Subcutaneous adipose tissue (tissue), 4 donors: Measurements from ENCODE around the gene ESCO1. TPM values are rescaled to one million over a fixed set of nuclear protein-coding genes. Genes with fewer than 3 reads are reported as not detected.

Experiments
- total RNA-seq, 4 donors: library from RNA; depleted of rRNA; stranded (reverse); fragments of >200 nt; gene quantifications; one replicate each; pipeline ENCODE4 v1.1.0, GENCODE V29; 2016
- TF ChIP-seq, protein P1 (sequence below): fragments of 450-650 bp; IDR thresholded peaks from one replicate; pipeline ENCODE4 v1.5.1; 2016; ENCODE audit warnings: low read depth, mild to moderate bottlenecking, control low read depth, antibody characterized with exemption, moderate library complexity

The ESCO1 gene
- total RNA-seq, 4 donors from 2014 or later, result 12.3 to 20.3 (median 17.7) TPM

DNA sequence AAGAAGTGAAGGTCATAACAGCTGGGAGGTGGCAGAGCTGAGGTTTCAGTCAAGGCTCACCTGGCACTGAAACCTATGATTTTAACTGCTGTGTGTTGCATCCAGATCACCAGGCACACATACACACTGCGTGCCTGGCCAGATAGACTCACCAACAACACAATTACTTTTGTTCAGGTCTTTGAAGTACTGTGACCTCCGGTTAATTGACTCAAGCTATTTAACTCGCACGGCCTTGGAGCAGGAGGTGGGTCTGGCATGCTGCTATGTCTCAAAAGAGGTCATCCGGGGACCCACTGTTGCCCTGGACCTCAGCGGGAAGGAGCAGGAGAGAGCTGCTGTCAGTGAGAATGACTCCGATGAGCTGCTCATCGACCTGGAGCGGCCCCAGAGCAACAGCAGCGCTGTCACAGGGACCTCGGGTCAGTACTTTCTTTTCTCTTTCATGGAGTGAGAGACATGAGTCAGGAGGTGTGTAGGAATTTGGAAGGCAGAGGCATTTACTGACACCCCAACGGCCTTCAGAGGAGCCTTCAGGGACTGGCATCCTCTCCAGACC is 104.1 kb downstream of the ESCO1 start:
- TF ChIP-seq, protein P1, sequence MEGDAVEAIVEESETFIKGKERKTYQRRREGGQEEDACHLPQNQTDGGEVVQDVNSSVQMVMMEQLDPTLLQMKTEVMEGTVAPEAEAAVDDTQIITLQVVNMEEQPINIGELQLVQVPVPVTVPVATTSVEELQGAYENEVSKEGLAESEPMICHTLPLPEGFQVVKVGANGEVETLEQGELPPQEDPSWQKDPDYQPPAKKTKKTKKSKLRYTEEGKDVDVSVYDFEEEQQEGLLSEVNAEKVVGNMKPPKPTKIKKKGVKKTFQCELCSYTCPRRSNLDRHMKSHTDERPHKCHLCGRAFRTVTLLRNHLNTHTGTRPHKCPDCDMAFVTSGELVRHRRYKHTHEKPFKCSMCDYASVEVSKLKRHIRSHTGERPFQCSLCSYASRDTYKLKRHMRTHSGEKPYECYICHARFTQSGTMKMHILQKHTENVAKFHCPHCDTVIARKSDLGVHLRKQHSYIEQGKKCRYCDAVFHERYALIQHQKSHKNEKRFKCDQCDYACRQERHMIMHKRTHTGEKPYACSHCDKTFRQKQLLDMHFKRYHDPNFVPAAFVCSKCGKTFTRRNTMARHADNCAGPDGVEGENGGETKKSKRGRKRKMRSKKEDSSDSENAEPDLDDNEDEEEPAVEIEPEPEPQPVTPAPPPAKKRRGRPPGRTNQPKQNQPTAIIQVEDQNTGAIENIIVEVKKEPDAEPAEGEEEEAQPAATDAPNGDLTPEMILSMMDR, result no peak

DNA sequence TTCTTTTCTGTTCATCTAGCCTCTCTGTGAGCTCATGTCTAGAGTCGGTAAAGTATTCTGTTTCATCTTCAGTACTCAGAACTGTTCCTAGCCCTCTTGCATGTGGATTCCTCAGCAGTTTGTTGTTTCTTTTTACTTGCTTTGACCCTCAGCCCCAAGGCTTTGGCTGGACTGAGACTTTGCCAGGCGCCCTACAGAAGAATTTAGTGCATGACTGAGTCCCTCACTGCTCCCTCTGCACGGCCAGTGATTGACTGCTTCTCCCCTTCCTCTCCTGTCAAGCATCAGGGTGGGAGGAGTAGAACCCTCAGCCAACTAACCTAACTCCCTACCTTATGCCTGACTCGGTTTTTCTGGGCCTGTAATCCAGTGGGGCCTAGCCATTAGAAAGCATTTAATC is 109.8 kb downstream of the ESCO1 start:
- TF ChIP-seq, protein P1, result no peak

DNA sequence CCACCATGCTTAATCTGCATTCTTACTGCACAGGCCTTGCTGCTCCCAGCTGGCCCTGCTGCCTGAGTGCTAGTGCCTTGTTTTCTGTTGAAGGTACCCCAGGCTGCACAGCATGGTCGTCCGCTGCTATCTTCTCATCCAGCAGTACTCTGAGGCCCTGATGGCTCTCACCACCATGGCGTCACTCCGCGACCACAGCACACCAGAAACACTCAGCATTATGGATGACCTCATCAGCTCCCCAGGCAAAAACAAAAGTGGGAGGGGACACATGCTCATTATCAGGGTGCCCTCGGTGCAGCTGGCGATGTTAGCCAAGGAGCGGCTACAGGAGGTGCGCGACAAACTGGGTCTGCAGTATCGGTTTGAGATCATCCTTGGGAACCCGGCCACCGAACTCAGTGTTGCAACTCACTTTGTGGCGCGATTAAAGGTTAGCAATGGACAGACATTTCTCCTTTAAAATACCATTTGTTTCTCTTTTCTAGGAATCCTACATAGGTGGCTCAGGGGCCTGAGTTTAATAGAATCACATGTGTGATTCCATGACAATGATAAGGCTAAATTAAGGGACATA is 110.5 kb downstream of the ESCO1 start:
- TF ChIP-seq, protein P1, result no peak

DNA sequence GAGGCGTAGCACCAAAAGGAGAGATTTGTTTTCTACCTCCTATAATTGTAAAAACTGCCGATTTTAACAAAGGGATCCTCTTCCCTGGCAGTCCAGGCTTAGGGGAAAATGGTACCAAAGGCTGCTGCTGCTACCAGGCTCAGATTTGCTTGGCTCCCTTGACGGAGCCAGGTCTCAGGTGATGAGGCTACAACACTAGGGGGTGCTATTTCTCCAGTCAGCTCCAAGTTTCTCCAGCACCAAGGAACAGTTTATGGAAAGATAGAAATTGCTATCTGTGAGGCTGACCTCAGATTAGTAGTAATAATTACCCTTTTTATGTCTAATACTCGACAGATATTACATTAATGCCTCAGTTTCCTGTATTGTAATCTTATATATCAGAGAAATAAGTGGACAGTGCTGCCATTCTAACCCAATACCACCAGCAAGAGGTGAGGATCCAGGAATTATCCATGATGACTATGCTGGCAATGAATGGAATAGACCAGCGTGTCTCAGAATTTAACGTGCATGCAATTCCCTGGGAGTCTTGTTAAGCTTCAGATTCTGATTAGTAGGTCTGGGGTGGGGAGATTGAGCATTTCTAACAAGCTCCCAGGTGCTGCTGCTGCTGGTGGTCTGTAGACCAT is 111.3 kb downstream of the ESCO1 start:
- TF ChIP-seq, protein P1, result no peak

DNA sequence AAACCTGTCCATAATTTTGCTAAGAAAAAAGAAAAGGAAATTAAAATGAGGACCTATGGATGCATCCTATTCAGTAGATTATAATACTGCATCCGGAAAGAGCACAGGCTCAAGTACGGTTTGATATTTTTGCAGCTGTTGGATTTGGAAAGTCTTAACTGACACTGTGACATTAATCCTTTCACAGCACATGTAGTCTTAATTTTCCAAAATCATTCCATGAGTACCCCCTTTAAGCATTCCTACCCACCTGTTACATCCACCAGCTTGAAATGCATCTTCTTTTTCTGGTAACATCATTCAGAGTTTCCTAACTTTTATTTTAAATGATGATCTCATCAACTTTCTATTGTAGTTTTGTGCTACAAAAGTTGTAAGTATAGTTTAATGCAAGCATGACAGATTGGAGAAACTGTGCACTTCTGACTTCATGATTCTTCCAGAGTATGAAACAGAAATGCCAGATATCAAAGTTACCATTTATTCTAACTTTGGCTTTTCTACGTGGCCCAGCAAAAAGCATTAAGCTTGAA is 113.5 kb downstream of the ESCO1 start:
- TF ChIP-seq, protein P1, result no peak

DNA sequence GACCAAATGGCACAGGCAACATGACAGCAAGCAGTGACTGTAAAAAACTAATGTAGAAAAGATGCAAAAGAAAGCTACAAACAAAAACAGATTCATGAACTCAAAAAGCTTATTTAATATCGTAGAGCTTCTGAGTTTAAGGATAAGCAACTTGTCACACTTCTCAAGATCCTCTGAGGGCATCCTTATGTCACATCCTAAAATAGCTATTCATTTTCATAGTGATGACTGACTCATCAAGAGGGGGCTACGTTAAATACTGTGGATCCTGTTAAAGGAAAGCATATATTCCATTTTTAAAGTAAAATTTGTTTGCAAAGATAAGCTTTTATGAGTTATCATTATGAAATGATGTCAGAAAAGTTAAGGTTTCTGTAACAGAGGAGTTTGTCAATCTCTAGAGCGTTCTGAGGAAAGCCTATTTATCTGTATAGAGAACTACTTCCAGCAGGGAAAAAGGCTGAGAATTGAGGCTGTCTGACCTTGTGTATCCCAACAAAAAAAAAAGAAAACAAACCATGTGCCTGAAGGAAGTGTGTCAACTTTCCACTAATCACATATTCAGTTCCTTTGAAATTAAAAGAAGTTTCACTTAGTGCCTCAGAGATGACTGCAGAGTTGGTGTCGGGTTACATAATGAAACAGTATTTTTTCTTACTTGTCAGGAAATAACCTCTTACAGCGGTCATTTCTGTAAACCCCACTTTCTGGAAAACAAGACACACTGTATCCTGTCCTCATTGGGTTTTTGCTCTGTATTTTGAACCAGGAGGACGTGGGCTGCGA is 115.5 kb downstream of the ESCO1 start:
- TF ChIP-seq, protein P1, result no peak

DNA sequence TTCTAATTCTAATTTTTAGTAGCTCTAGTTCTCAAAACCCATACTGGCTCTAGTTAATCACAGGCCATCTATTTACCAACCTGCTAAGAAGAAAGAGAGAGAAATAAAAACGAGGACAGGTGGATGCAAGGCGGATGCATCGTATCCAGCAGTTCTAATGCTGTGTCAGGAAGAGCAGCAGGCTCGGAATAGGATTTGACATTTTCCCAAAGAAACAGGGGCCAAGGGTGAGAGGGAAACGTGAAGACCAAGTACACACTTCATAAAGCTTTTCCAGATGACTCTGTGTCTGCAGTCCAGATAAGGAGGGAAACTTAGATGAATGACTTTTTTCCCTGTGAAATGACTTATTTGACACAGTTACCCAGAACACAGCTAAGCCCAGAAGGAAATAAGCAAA is 117.5 kb downstream of the ESCO1 start:
- TF ChIP-seq, protein P1, result no peak
